Measurements from ENCODE around the gene SYTL3. TPM values are rescaled to one million over a fixed set of nuclear protein-coding genes. Genes with fewer than 3 reads are reported as not detected.

SYTL3 gene
- total RNA-seq, 1 experiment from 2014 or later, result 0.09 TPM

DNA sequence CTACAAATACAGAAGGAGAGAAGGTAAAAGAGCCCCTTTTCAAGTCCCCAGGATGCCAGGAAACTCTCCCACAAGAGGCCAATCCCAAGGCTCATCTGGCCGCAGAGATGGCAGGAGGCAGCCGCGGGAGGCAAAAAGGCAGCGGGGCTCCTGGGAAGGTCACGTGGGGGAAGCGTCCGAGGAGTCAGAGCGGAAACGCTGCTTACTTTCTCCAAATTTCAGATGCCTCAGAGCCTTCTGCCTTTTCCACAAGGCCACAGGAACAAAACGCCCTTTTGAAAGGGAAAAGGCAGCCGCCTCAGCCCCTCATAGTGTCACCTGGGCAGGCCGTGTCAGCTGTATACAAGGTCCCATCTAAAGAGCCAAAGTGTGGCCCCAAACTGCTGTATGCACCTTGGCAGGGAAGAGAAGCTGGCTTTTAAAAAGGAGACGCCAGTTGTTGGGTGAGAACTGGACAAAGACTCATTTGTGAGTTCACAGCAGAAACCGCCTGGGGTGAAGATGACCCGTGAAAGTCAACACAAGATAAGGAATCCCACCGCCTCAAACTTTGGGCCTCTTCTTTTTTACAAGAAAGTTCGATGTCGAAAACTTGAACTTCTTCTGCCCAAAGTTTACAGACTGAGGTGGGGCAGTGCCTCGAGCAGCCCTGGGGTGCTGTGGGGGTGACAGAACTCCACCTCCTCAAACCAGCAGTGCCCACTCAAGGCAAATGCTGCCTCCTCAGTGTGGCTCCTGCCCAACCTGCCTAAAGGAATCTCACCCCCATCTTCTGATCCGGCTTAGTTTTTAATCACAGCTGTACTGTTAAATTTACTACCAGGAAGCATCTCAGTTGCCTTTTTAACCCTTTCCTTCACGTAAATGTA is 124.0 kb downstream of the SYTL3 start:
- Mint-ChIP-seq H3K27ac (peak overlapping the region; percentile 42 to 91 (median 90); a peak in 5 of 7 replicates), H3K4me1 (peaks cover 16 to 21% of the 10 kb centered on the region in 2 experiments)
- H2BK12ac ChIP-seq (ENCODE audit: insufficient read length, low read depth, low read length), result no peak overlapping the region

More for the DNA sequence above, 124.0 kb downstream of the SYTL3 start:
- Histone ChIP-seq H2BK5ac (ENCODE audit: insufficient read length, low read length) (no peak overlapping the region), H3K79me1 (ENCODE audit: insufficient read depth, low read depth, low read length, poor library complexity, severe bottlenecking) (peaks cover 3% of the 10 kb centered on the region), H3K56ac (ENCODE audit: insufficient read length, low read depth, low read length) (no peak overlapping the region), H3K14ac (ENCODE audit: insufficient read depth, low read length) (no peak overlapping the region), H2AFZ (ENCODE audit: low read length) (no peak overlapping the region), H3K9ac (ENCODE audit: extremely low read depth, insufficient read length, low read length) (no peak overlapping the region), H3K18ac (ENCODE audit: insufficient read length, low read depth, low read length) (no peak overlapping the region), H2AK5ac (ENCODE audit: insufficient read length, low read length) (no peak overlapping the region), H3K4ac (ENCODE audit: low read depth, low read length) (no peak overlapping the region), H3T11ph (ENCODE audit: low read length) (no peak overlapping the region), H3K27ac (ENCODE audit: insufficient read length, low read depth, low read length) (no peak overlapping the region), H3K4me1 (ENCODE audit: insufficient read depth, low read length) (no peaks in the 10 kb centered on the region), H3K23me2 (ENCODE audit: insufficient read length, low read depth, low read length, poor library complexity, severe bottlenecking) (no peaks in the 10 kb centered on the region), H4K20me1 (ENCODE audit: control insufficient read depth, insufficient read depth, insufficient read length) (no peaks in the 10 kb centered on the region), H2BK120ac (ENCODE audit: low read depth, low read length, poor library complexity, severe bottlenecking) (no peak overlapping the region), H2BK20ac (ENCODE audit: low read depth, low read length, poor library complexity, severe bottlenecking) (no peak overlapping the region), H2BK15ac (ENCODE audit: low read depth, low read length) (no peak overlapping the region), H4K8ac (replicated peaks; ENCODE audit: insufficient read length, low read depth, low read length) (no peak overlapping the region), H4K5ac (ENCODE audit: insufficient read length, low read depth, low read length) (no peak overlapping the region), H3K79me2 (ENCODE audit: insufficient read depth, low read length) (no peaks in the 10 kb centered on the region), H4K91ac (ENCODE audit: insufficient read length, low read depth, low read length) (no peak overlapping the region), H3K23ac (ENCODE audit: insufficient read length, low read depth, low read length) (no peak overlapping the region), H3K9me3 (ENCODE audit: control insufficient read depth, low read depth, low read length) (no peaks in the 10 kb centered on the region), H3K27me3 (ENCODE audit: insufficient read depth, low read length) (no peaks in the 10 kb centered on the region), H3K4me2 (ENCODE audit: insufficient read depth, insufficient read length, low read length) (no peak overlapping the region)
- WGBS (ENCODE audit: extremely low coverage, insufficient read length, low lambda C conversion rate), result no CpG with 5 or more reads among the region's 21 CpGs
- no peak for DNase-seq
- Mint-ChIP-seq H3K27me3 (ENCODE audit: low read depth) (no peaks in the 10 kb centered on the region; the same call in none of the 2 replicates), H3K36me3 (ENCODE audit: insufficient read depth in 1 of 3, low read depth in 3 of 3) (peaks cover 62 to 100% (median 92%) of the 10 kb centered on the region in 3 experiments), H3K4me3 (no peak overlapping the region), H3K9me3 (no peaks in the 10 kb centered on the region)
- TF ChIP-seq, protein P1, sequence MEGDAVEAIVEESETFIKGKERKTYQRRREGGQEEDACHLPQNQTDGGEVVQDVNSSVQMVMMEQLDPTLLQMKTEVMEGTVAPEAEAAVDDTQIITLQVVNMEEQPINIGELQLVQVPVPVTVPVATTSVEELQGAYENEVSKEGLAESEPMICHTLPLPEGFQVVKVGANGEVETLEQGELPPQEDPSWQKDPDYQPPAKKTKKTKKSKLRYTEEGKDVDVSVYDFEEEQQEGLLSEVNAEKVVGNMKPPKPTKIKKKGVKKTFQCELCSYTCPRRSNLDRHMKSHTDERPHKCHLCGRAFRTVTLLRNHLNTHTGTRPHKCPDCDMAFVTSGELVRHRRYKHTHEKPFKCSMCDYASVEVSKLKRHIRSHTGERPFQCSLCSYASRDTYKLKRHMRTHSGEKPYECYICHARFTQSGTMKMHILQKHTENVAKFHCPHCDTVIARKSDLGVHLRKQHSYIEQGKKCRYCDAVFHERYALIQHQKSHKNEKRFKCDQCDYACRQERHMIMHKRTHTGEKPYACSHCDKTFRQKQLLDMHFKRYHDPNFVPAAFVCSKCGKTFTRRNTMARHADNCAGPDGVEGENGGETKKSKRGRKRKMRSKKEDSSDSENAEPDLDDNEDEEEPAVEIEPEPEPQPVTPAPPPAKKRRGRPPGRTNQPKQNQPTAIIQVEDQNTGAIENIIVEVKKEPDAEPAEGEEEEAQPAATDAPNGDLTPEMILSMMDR (conservative IDR thresholded peaks at IDR 0.05), result no peak

All from H9 (cell line).